Measurements from ENCODE around the gene TMCC1. TPM values are rescaled to one million over a fixed set of nuclear protein-coding genes. Genes with fewer than 3 reads are reported as not detected.

TMCC1 gene
- polyA plus RNA-seq, 2 of the 4 experiments (the other 2 are of a cell fraction): 30.3 to 75.7 TPM

- H3K4me2 ChIP-seq: no peak overlapping the region
- ATAC-seq (no peak), DNase-seq (ENCODE audit: low read depth in 1 of 2, low spot score in 1 of 2) (no peak), FAIRE-seq (no peak)
- WGBS (ENCODE audit: missing lambda C conversion rate): 88% methylated on average over 2 of the region's 2 CpGs
- H3K9me3 ChIP-seq: no peaks in the 10 kb centered on the region
- no peak overlapping the region for H3K4me3 ChIP-seq
- 0 out of 3 replicates have a peak, but pooled peaks cover 20% of the 10 kb centered on the region for H3K4me1 ChIP-seq
- POLR2A ChIA-PET: no interaction called here
- no peak for TF ChIP-seq EP300 (IDR thresholded peaks at IDR 0.05)
- no peak for TF ChIP-seq MYC (IDR thresholded peaks at IDR 0.05; ENCODE audit: borderline replicate concordance, low read length)
- TF ChIP-seq POLR2A (IDR thresholded peaks at IDR 0.05; ENCODE audit: low read length): no peak
- no peak for TF ChIP-seq JUN (IDR thresholded peaks at IDR 0.05)
- TF ChIP-seq FOXS1 (CRISPR knock-in tag; IDR thresholded peaks at IDR 0.05): no peak
- no peak for TF ChIP-seq HOXB5 (CRISPR knock-in tag; IDR thresholded peaks at IDR 0.05)
- no peak for TF ChIP-seq TP53 (CRISPR knock-in tag; IDR thresholded peaks at IDR 0.05)
- no peak for TF ChIP-seq MAFK (IDR thresholded peaks at IDR 0.05; ENCODE audit: partially characterized antibody)
- TF ChIP-seq TFCP2L1 (CRISPR knock-in tag; IDR thresholded peaks at IDR 0.05): no peak
- TF ChIP-seq, protein P1, sequence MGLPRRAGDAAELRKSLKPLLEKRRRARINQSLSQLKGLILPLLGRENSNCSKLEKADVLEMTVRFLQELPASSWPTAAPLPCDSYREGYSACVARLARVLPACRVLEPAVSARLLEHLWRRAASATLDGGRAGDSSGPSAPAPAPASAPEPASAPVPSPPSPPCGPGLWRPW (IDR thresholded peaks at IDR 0.05): no peak
- TF ChIP-seq GATA3 (IDR thresholded peaks at IDR 0.05; ENCODE audit: borderline replicate concordance): no peak
- TF ChIP-seq, protein P2, sequence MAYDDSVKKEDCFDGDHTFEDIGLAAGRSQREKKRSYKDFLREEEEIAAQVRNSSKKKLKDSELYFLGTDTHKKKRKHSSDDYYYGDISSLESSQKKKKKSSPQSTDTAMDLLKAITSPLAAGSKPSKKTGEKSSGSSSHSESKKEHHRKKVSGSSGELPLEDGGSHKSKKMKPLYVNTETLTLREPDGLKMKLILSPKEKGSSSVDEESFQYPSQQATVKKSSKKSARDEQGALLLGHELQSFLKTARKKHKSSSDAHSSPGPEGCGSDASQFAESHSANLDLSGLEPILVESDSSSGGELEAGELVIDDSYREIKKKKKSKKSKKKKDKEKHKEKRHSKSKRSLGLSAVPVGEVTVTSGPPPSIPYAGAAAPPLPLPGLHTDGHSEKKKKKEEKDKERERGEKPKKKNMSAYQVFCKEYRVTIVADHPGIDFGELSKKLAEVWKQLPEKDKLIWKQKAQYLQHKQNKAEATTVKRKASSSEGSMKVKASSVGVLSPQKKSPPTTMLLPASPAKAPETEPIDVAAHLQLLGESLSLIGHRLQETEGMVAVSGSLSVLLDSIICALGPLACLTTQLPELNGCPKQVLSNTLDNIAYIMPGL (CRISPR knock-in tag; IDR thresholded peaks at IDR 0.05; ENCODE audit: borderline replicate concordance): no peak
- CTCF ChIA-PET: interaction anchor here (0.8 kb wide), 1 partner anchor 27 kb away, joined by 8 read pairs; no protein-coding TSS in a partner anchor
- no peak overlapping the region for H3K27ac ChIP-seq
Measured at GRCh38 chr3:129734449-129734848, 159.1 kb downstream of the TMCC1 start.

GRCh38 chr3:129732200-129732876 lies 161.2 kb downstream of the TMCC1 start:
- FAIRE-seq (no peak), DNase-seq (ENCODE audit: low read depth in 1 of 2, low spot score in 1 of 2) (no peak), ATAC-seq (no peak)
- H3K27ac ChIP-seq: no peak overlapping the region
- H3K4me3 ChIP-seq: no peak overlapping the region
- TF ChIP-seq HEYL (CRISPR knock-in tag; IDR thresholded peaks at IDR 0.05): no peak
- H3K4me2 ChIP-seq: no peak overlapping the region
- ChIA-PET CTCF (interaction anchor here (0.6 kb wide), 1 partner anchor 10 kb away, joined by 3 read pairs; no protein-coding TSS in a partner anchor), POLR2A (no interaction called here)
- H3K9me3 ChIP-seq: no peaks in the 10 kb centered on the region
- 0 out of 3 replicates have a peak, but pooled peaks cover 19% of the 10 kb centered on the region for H3K4me1 ChIP-seq
- 100% methylated on average over 1 of the region's 1 CpG for WGBS (ENCODE audit: missing lambda C conversion rate)

GRCh38 chr3:129727707-129728106 lies 165.8 kb downstream of the TMCC1 start:
- TF ChIP-seq POLR2A (IDR thresholded peaks at IDR 0.05; ENCODE audit: low read length) (no peak), CBX8 (IDR thresholded peaks at IDR 0.05) (no peak), JUN (IDR thresholded peaks at IDR 0.05) (no peak), ZC3H11A (IDR thresholded peaks at IDR 0.05) (no peak), ZSCAN20 (CRISPR knock-in tag; IDR thresholded peaks at IDR 0.05) (no peak), RAD21 (conservative IDR thresholded peaks at IDR 0.05 in 1 of 2, IDR thresholded peaks at IDR 0.05 in 1 of 2) (no peak), ESRRA (IDR thresholded peaks at IDR 0.05; ENCODE audit: borderline replicate concordance, low read length) (no peak)
- Histone ChIP-seq H3K27ac (0 out of 6 replicates have a peak overlapping the region, but pooled peaks of 1 of the 2 experiments have one; percentile 26), H3K9me3 (no peaks in the 10 kb centered on the region), H3K4me2 (no peak overlapping the region), H3K4me1 (peaks cover 33% of the 10 kb centered on the region), H3K4me3 (no peak overlapping the region)
- DNase-seq (ENCODE audit: low read depth in 1 of 2, low spot score in 1 of 2) (no peak), ATAC-seq (no peak), FAIRE-seq (no peak)
- 72% methylated on average over 2 of the region's 2 CpGs for WGBS (ENCODE audit: missing lambda C conversion rate)
- CTCF ChIA-PET: interaction anchor here (1.4 kb wide), 1 partner anchor 102 kb away, joined by 3 read pairs; no protein-coding TSS in a partner anchor
- POLR2A ChIA-PET: no interaction called here

Measured in A549 (cell line).